Stimulated activated CD8-positive, alpha-beta memory T cell treated with anti-CD3 and anti-CD28 coated beads, Interleukin-4, amount 100 ng/mL, for 24 hours (primary cell): Measurements from ENCODE around the gene OR4D2.
"Not testable (repeated sequence)": the region's sequence is repeated elsewhere in the genome, so short reads cannot be mapped to it uniquely, and the experiment has no call there.

ENCODE experiments used
- DNase-seq: peaks from one replicate; pipeline ENCODE4 v3.0.0-alpha.2; 2020; ENCODE audit warnings: low read depth

OR4D2 gene

DNA sequence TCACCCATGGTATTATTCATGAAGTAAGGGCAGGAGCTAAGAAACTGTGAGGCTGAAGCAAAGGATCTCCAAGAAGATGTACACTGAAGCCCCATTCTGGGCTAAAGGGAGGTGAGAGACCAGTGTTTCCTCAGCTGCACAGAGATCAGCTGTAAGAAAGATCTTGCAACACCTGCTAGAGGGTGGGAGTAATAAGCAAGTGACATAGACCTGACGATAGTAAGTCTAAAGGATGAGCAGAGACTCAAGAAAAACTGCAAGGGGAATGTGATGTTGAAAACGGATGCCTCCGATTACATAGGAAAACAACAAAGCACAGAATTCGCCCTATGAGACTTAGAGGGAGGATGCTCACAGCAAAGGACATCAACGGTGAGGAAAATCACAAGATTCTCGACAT is at the start of gene OR4D2:
TSS of gene OR4D2 (plus strand) at position 301 of the 400 bp plus-strand sequence. CDS start 2,674 bp downstream, outside the sequence.
- DNase-seq, result no peak

DNA sequence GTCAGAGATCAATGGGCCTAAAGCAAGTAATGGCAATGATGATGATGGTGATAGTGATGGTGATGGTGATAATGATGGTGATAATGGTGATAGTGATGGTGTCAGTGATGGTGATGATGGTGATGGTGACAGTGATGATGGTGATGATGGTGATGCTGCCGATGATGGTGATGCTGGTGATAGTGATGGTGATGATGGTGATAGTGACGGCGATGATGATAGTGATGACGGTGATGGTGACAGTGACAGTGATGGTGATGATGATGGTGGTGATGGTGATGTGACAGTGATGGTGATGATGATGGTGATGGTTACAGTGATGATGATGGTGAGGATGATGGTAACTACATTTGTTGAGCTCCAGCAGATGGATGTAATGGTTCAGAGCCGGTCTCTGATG is 49.4 kb upstream of the OR4D2 start:
- DNase-seq, result no peak

GRCh38 chr17:58119491-58119890 is 47.3 kb upstream of the OR4D2 start:
- DNase-seq, result no peak

DNA sequence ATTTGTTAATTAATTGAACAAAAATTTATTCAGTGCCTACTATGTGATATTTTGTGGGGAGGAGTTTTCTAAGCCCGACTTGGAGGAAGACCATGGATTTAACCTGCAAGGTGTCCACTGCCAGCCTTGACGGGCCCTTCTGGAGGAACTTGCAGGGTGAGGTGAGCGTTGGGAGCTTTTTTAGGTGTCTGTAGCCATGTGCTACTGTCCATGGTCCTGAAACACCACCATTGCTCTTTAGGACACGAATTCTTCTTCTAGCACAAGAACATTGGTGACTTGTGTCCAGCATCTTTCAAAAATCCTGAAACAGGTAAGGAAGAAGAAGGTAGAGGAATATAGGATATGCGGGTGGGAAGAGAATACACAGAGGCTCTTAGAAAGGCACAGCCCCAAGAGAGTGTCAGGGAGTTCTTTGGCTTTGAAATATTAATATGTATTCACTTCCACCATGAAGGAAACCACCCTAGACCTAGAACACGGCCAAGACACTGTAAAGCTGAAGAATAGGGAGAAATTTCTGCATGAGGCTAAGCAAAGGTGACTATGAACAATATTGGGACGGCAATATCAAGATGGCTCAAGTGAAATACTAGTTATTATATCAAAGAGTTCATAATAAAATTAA is 46.5 kb upstream of the OR4D2 start:
- no peak for DNase-seq

DNA sequence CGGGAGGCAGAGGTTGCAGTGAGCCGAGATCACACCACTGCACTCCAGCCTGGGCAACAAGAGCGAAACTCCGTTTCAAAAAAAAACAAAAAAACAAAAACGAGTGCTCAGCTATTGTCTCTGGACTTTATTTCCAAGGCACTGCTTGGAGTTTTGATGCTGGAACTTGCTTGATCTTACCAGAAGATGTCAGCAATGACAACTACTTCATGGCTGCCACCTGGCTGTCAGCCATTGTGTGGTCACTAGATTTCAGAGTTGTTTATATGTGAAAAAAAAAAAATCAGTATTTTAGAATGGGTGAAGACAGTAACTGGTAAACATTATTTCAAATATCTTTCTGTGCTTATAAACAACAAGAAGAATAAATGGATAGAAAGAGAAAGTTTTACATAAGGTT is 44.9 kb upstream of the OR4D2 start:
- no peak for DNase-seq

- DNase-seq, result no peak
Observed at GRCh38 chr17:58127846-58128245, 38.9 kb upstream of the OR4D2 start.

DNA sequence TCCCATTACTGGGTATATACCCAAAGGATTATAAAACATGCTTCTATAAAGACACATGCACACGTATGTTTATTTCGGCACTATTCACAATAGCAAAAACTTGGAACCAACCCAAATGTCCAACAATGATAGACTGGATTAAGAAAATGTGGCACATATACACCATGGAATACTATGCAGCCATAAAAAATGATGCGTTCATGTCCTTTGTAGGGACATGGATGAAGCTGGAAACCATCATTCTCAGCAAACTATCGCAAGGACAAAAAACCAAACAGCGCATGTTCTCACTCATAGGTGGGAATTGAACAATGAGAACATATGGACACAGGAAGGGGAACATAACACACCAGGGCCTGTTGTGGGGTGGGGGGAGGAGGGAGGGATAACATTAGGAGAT is 34.1 kb upstream of the OR4D2 start:
- DNase-seq, result not testable (repeated sequence)

- no peak for DNase-seq
Observed at GRCh38 chr17:58136669-58137279, 30.0 kb upstream of the OR4D2 start.

GRCh38 chr17:58141505-58141904 is 25.3 kb upstream of the OR4D2 start:
- no peak for DNase-seq

DNA sequence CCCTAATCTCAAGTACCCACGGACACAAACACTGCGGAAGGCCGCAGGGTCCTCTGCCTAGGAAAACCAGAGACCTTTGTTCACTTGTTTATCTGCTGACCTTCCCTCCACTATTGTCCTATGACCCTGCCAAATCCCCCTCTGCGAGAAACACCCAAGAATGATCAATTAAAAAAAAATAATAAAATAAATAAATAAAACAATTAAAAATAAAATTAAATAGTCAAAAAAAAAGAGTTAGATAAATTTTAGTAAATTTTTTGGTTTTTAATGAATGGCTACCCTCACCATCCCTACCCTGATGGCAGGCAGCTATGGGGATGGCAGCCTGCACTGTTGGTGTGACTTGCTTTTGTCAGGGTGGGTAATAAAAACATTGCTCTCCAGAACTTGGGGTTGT is 23.4 kb upstream of the OR4D2 start:
- not testable (repeated sequence) for DNase-seq

GRCh38 chr17:58144801-58145200 is 22.0 kb upstream of the OR4D2 start:
- DNase-seq, result no peak

DNA sequence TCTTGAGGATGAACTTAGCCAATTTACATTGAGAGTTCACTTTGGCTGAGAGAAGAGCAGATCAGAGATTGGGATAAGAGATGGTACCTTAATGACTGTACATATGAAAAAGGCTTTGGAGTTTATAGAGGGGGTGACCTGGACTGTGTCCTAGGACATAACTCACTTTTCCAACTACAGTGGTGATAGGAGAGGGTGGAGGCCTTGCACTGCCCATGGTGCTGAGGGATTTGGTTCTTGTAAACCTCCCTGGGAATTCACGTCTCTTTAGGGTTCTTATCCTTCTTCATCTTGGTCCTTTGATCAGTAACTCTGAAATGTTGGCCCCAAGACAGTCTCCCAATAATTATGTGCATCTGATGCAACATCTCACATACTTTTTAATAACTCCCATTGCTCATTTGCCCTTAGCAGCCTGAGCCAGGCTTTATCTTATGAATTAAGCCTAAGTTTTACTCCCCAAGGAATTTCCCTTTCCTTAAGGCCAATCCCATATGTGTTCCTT is 18.8 kb upstream of the OR4D2 start, which contains the start of gene OR4D1:
TSS of gene OR4D1 (plus strand) at position 455 of the 505 bp plus-strand sequence. CDS start 6,770 bp downstream, outside the sequence.
- DNase-seq, result no peak

DNA sequence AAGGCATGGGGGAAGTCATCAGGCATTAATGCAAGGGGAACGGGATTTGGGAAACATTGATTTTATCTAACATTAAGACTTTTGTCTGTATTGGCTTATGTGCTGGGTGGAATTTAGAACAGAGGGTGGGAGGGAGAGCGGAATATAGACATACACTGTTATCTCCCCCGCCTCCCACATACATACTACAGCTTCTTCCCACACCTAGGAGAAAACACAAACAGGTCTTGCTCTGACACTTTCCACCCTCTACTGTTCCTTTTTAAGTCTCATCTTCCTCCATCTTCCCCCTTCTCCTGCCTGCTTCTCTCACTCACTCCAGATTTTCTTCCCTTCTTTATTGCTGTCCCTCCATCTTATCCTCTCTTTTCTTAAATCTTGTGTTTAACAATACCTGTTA is 18.2 kb upstream of the OR4D2 start:
- no peak for DNase-seq

DNA sequence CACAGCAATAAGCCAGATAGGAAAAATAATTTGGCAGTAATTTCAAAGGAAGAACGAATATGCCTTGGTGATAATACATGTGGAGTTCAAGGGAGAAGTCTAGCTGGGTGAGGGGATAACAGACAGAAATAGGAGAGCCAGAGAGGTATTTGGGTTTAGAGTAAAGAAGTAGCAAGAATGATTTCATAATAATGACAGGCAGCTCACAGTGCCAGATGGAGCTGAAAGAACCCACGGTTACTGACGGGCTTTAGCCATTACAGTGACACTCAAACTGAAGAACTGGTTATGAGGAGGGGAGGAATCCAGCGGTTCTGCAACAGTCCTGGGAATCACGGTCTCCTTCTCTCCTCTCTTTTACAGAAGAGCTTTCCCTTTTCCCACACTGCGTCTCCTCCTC is 16.4 kb upstream of the OR4D2 start:
- no peak for DNase-seq

DNA sequence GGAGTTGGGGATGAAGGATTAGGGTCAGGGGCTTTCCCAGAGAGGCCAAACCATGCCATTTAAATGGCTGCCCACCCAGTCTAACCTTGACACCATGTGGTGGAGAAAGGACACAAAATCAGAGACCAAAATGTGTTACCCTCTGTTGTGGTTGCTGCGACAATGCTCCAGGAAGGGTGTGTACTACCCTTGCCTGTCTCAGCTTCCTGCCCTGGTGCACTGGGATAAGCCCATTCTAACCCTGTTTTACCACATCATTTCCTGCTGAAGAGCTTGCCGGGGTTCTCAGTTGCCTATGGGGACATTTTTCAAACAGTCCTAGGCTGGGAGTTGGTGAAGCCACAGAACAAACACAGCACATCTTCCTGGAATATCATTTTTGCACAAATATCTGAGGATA is 13.7 kb upstream of the OR4D2 start:
- DNase-seq, result peak; percentile 16

- DNase-seq, result no peak
Observed at GRCh38 chr17:58153671-58154070, 13.1 kb upstream of the OR4D2 start.

DNA sequence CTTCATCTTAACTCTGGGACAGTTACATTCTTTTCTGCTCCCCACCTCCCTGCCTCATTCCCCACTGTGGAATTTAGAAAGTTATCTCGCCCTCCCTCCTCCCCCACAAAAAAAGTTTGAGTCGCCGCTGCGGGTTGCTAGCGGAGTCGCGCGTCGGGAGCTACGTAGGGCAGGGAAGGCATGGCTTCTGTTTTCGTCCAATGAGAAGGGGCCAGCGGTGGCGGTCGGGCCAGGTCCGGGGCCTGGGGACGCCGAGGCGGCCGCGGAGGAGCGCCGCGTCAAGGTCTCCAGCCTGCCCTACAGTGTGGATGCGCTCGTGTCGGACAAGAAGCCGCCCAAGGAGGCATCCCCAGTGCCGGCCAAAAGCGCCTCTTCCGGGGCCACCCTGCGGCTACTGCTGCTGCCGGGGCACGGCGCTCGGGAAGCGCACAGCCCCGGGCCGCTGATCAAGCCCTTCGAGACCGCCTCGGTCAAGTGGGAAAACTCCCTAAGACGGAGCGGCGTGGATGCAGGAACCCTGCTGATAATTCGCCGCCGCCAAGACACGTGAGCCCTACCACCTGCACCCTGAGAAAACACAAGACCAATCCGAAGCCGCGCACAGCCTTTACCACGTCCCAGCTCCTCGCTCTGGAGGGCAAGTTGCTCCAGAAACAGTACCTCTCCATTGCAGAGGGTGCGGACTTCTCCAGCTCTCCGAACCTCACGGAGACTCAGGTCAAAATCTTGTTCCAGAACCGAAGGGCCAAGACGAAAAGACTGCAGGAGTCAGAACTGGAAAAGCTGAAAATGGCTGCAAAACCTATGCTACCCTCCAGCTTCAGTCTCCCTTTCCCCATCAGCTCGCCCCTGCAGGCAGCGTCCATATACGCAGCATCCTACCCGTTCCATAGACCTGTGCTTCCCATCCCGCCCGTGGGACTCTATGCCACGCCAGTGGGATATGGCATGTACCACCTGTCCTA is 9.7 kb upstream of the OR4D2 start:
- peak; percentile 38 for DNase-seq

GRCh38 chr17:58158181-58158580 is 8.6 kb upstream of the OR4D2 start:
- DNase-seq, result no peak

GRCh38 chr17:58161566-58161965 is 5.2 kb upstream of the OR4D2 start:
- no peak for DNase-seq

DNA sequence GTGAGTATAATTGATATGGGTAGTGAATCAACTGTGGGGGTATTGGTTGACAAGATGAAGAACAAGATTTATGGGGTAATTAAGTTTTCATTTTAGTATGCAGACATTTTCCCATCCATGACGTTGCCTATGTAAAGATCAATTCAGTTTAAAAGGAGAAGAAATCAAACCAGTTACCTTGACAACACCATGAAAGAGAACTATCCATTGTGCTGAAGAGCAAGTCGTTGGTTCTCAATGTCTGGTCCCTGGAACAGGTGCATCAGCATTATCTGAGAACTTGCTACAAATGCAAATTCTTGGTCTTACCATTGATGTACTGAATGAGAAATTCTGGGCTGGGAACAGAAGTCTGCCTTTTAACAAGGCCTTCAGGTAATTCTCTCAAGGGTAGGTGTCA is 801 bp upstream of the OR4D2 start:
- DNase-seq, result no peak

- DNase-seq, result no peak
Observed at GRCh38 chr17:58170622-58171021, 3.8 kb downstream of the OR4D2 start.

DNA sequence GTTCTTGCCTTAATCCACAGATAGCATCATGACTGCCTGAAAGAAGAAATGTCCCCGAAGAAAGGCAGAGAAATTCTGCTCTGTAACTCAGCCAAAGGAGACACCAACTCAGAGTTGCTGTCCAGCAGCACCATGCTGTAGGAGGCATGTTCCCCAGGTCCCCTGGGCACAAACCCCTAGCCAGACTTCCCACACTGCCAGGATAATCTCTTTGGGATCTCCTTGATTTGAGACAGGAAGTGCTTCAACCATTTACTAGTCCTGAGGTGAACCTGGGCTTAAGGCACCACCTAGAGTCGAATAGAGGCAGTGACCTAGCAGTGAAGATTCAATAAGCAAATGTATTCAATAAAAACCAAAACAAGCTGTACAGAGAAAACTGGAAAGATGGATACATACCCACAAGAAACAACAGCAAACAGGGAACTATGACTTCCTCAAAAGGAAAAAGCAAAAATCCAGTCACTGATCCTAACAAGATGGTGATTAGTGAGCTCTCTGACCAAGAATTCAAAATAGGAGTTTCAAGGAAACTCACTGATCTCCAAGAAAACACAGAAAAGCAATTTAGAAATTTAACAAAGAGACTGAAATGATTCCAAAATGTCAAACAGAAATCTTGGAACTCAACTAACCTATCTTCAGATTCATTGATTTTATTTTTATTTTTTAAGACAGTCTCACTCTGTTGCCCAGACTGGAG is 5.7 kb downstream of the OR4D2 start:
- no peak for DNase-seq
